Trophoblast cell (in vitro differentiated cells and primary cell): ENCODE results near the gene MVP.
"Not testable (repeated sequence)": the region's sequence is repeated elsewhere in the genome, so short reads cannot be mapped to it uniquely, and the experiment has no call there.

Source experiments
- DNase-seq, 2 donors: peaks; one replicate each; pipeline ENCODE4 v3.0.0-alpha.2; 2016
- H2AFZ ChIP-seq: 2 replicates; pipeline ENCODE4 v1.6.1; 2013; ENCODE audit warnings: low read length, moderate library complexity, mild to moderate bottlenecking; ENCODE audit not compliant: insufficient read depth, poor library complexity
- H2AK5ac ChIP-seq: 2 replicates; pipeline ENCODE4 v1.6.1; 2013; ENCODE audit warnings: mild to moderate bottlenecking, low read length
- H2BK120ac ChIP-seq: 2 replicates; pipeline ENCODE4 v1.6.1; 2013; ENCODE audit warnings: low read length, mild to moderate bottlenecking, moderate library complexity; ENCODE audit not compliant: insufficient read depth, poor library complexity
- H2BK12ac ChIP-seq: 2 replicates; pipeline ENCODE4 v1.6.1; 2013; ENCODE audit warnings: mild to moderate bottlenecking, low read length, moderate library complexity
- H2BK5ac ChIP-seq: 2 replicates; pipeline ENCODE4 v1.6.1; 2013; ENCODE audit warnings: low read length, low read depth, moderate library complexity, mild to moderate bottlenecking; ENCODE audit not compliant: poor library complexity
- H3K14ac ChIP-seq: 2 replicates; pipeline ENCODE4 v1.6.1; 2013; ENCODE audit warnings: mild to moderate bottlenecking, low read length
- H3K18ac ChIP-seq: 2 replicates; pipeline ENCODE4 v1.6.1; 2013; ENCODE audit warnings: mild to moderate bottlenecking, low read length
- H3K23ac ChIP-seq: 2 replicates; pipeline ENCODE4 v1.6.1; 2013; ENCODE audit warnings: low read length
- H3K27ac ChIP-seq: 2 replicates; pipeline ENCODE4 v1.5.1; 2013; ENCODE audit warnings: low read depth, mild to moderate bottlenecking, inconsistent platforms, low read length, moderate library complexity
- H3K27me3 ChIP-seq: 2 replicates; pipeline ENCODE4 v1.6.1; 2013; ENCODE audit warnings: inconsistent platforms, mild to moderate bottlenecking, low read length, moderate library complexity; ENCODE audit not compliant: insufficient read depth
- H3K36me3 ChIP-seq, 2 experiments: 1 replicate in 1 of 2; 2 replicates in 1 of 2; pipeline ENCODE4 v1.6.1; 2013; ENCODE audit warnings: low read length in 2 of 2, mild to moderate bottlenecking in 2 of 2, moderate library complexity in 1 of 2; ENCODE audit not compliant: insufficient read depth in 2 of 2, control insufficient read depth in 1 of 2
- H3K4ac ChIP-seq: 2 replicates; pipeline ENCODE4 v1.6.1; 2013; ENCODE audit warnings: low read depth, mild to moderate bottlenecking, low read length, moderate library complexity
- H3K4me1 ChIP-seq, 2 experiments: 1 replicate in 1 of 2; 2 replicates in 1 of 2; pipeline ENCODE4 v1.6.1; 2013; ENCODE audit warnings: low read length in 2 of 2, mild to moderate bottlenecking in 2 of 2, moderate library complexity in 1 of 2; ENCODE audit not compliant: insufficient read depth in 2 of 2, control insufficient read depth in 1 of 2
- H3K4me2 ChIP-seq: 2 replicates; pipeline ENCODE4 v1.6.1; 2013; ENCODE audit warnings: inconsistent platforms, mild to moderate bottlenecking, low read length, moderate library complexity
- H3K4me3 ChIP-seq: 2 replicates; pipeline ENCODE4 v1.5.1; 2013; ENCODE audit warnings: mild to moderate bottlenecking, low read depth, low read length, inconsistent platforms
- H3K79me1 ChIP-seq: one replicate; pipeline ENCODE4 v1.6.1; 2013; ENCODE audit warnings: low read length
- H3K79me2 ChIP-seq: 2 replicates; pipeline ENCODE4 v1.6.1; 2013; ENCODE audit warnings: low read length, mild to moderate bottlenecking; ENCODE audit not compliant: control insufficient read depth, insufficient read depth, poor library complexity
- H3K9ac ChIP-seq: 2 replicates; pipeline ENCODE4 v1.6.1; 2013; ENCODE audit warnings: mild to moderate bottlenecking, low read length
- H3K9me3 ChIP-seq: 2 replicates; pipeline ENCODE4 v1.6.1; 2013; ENCODE audit warnings: low read depth, mild to moderate bottlenecking, control low read depth, inconsistent platforms, low read length; ENCODE audit not compliant: insufficient read depth
- H4K12ac ChIP-seq: 2 replicates; pipeline ENCODE4 v1.6.1; 2013; ENCODE audit warnings: low read depth, mild to moderate bottlenecking, low read length, moderate library complexity
- H4K8ac ChIP-seq: 2 replicates; pipeline ENCODE4 v1.6.1; 2013; ENCODE audit warnings: low read depth, mild to moderate bottlenecking, low read length, moderate library complexity
- H4K91ac ChIP-seq: one replicate; pipeline ENCODE4 v1.6.1; 2013; ENCODE audit warnings: low read depth, mild to moderate bottlenecking, low read length, moderate library complexity
- WGBS: extraction: QIAGEN DNeasy Blood & Tissue Kit; methylation state at CpG from one replicate; pipeline ENCODE4 v1.1.7; 2013; ENCODE audit warnings: missing lambda C conversion rate; ENCODE audit not compliant: insufficient read length, insufficient coverage; ENCODE audit errors: extremely low coverage; 5-methylcytosine and 5-hydroxymethylcytosine counted together

The MVP gene

GRCh38 chr16:29784901-29785500 lies 35.3 kb upstream of the MVP start:
- peak overlapping the region; percentile 73 for H2BK120ac ChIP-seq
- no peak overlapping the region for H3K23ac ChIP-seq
- peak overlapping the region; percentile 94 for H3K18ac ChIP-seq
- H4K12ac ChIP-seq, result peak overlapping the region; percentile 16
- H3K14ac ChIP-seq, result peak overlapping the region; percentile 83
- H3K36me3 ChIP-seq, result no peaks in the 10 kb centered on the region
- H3K9me3 ChIP-seq, result peaks cover 5% of the 10 kb centered on the region
- peaks cover 28% of the 10 kb centered on the region for H3K79me1 ChIP-seq
- peak overlapping the region; percentile 99 for H2BK12ac ChIP-seq
- H3K4me3 ChIP-seq, result no peak overlapping the region
- peak overlapping the region; percentile 7 for H3K27ac ChIP-seq
- DNase-seq, result no peak
- H4K8ac ChIP-seq, result peak overlapping the region; percentile 90
- peaks cover 22 to 24% of the 10 kb centered on the region in 2 experiments for H3K4me1 ChIP-seq
- H3K9ac ChIP-seq, result no peak overlapping the region
- H2BK5ac ChIP-seq, result peak overlapping the region; percentile 71
- peak overlapping the region; percentile 43 for H2AK5ac ChIP-seq
- peak overlapping the region; percentile 89 for H2AFZ ChIP-seq
- peak overlapping the region; percentile 34 for H3K4me2 ChIP-seq
- peak overlapping the region; percentile 39 for H3K4ac ChIP-seq
- peaks cover 2% of the 10 kb centered on the region for H3K79me2 ChIP-seq
- WGBS, result no CpG with 5 or more reads among the region's 38 CpGs
- H4K91ac ChIP-seq, result peak overlapping the region; percentile 87
- no peaks in the 10 kb centered on the region for H3K27me3 ChIP-seq

GRCh38 chr16:29787155-29787554 lies 33.1 kb upstream of the MVP start:
- H4K12ac ChIP-seq, H2BK120ac ChIP-seq, H3K23ac ChIP-seq, H2BK5ac ChIP-seq, DNase-seq, H3K9me3 ChIP-seq, H3K18ac ChIP-seq, H4K8ac ChIP-seq, H4K91ac ChIP-seq, H2BK12ac ChIP-seq, H2AK5ac ChIP-seq, H3K4me2 ChIP-seq, H3K27ac ChIP-seq, H3K4me3 ChIP-seq, H3K4ac ChIP-seq, H3K27me3 ChIP-seq, H3K36me3 ChIP-seq, H2AFZ ChIP-seq, H3K9ac ChIP-seq, H3K14ac ChIP-seq: not testable (repeated sequence)
- no CpG with 5 or more reads among the region's 4 CpGs for WGBS
- H3K79me1 ChIP-seq, result peaks cover 27% of the 10 kb centered on the region
- H3K4me1 ChIP-seq, result peaks cover 17 to 25% of the 10 kb centered on the region in 2 experiments
- peaks cover 16% of the 10 kb centered on the region for H3K79me2 ChIP-seq

GRCh38 chr16:29789775-29790182 lies 30.5 kb upstream of the MVP start:
- Histone ChIP-seq H3K36me3 (peaks cover 0 to 3% of the 10 kb centered on the region in 2 experiments), H4K8ac (peak overlapping the region; percentile 99), H3K4me3 (no peak overlapping the region), H4K12ac (peak overlapping the region; percentile 89), H4K91ac (peak overlapping the region; percentile 92), H2AFZ (peak overlapping the region; percentile 93), H3K4me2 (peak overlapping the region; percentile 81), H3K79me1 (peaks cover 16% of the 10 kb centered on the region), H3K27me3 (no peaks in the 10 kb centered on the region), H3K4ac (peak overlapping the region; percentile 73), H3K27ac (peak overlapping the region; percentile 73), H3K9me3 (no peaks in the 10 kb centered on the region), H3K14ac (peak overlapping the region; percentile 96), H3K18ac (peak overlapping the region; percentile 85), H2BK5ac (peak overlapping the region; percentile 75), H3K4me1 (peaks cover 15 to 23% of the 10 kb centered on the region in 2 experiments), H3K79me2 (peaks cover 26% of the 10 kb centered on the region), H3K9ac (peak overlapping the region; percentile 74), H2AK5ac (peak overlapping the region; percentile 26), H2BK120ac (peak overlapping the region; percentile 73), H3K23ac (no peak overlapping the region), H2BK12ac (peak overlapping the region; percentile 29)
- DNase-seq, result peak in 1 of 2 donors; percentile 8
- WGBS, result no CpG with 5 or more reads among the region's 20 CpGs

- peak within 1 kb of the TSS; percentile 92 for H4K91ac ChIP-seq
- peak within 1 kb of the TSS; percentile 81 for H3K4me2 ChIP-seq
- H4K12ac ChIP-seq, result peak within 1 kb of the TSS; percentile 89
- peak within 1 kb of the TSS; percentile 26 for H2AK5ac ChIP-seq
- no CpG with 5 or more reads among the region's 67 CpGs for WGBS
- peak within 1 kb of the TSS; percentile 73 for H3K27ac ChIP-seq
- peak; percentile 99 to 100 for DNase-seq
- H3K4me1 ChIP-seq, result peaks cover 11 to 19% of the 10 kb centered on the region in 2 experiments
- peak within 1 kb of the TSS; percentile 93 for H2AFZ ChIP-seq
- peaks cover 26% of the 10 kb centered on the region for H3K79me2 ChIP-seq
- peak within 1 kb of the TSS; percentile 96 for H3K14ac ChIP-seq
- H3K4me3 ChIP-seq, result peak within 1 kb of the TSS; percentile 99
- peak within 1 kb of the TSS; percentile 75 for H2BK5ac ChIP-seq
- H3K27me3 ChIP-seq, result no peaks in the 10 kb centered on the region
- H3K36me3 ChIP-seq, result peaks cover 0 to 6% of the 10 kb centered on the region in 2 experiments
- H3K23ac ChIP-seq, result no peak within 1 kb of the TSS
- peak within 1 kb of the TSS; percentile 73 for H2BK120ac ChIP-seq
- peak within 1 kb of the TSS; percentile 99 for H4K8ac ChIP-seq
- peak within 1 kb of the TSS; percentile 92 for H3K9ac ChIP-seq
- peak within 1 kb of the TSS; percentile 29 for H2BK12ac ChIP-seq
- H3K79me1 ChIP-seq, result peaks cover 11% of the 10 kb centered on the region
- no peaks in the 10 kb centered on the region for H3K9me3 ChIP-seq
- peak within 1 kb of the TSS; percentile 81 for H3K4ac ChIP-seq
- H3K18ac ChIP-seq, result peak within 1 kb of the TSS; percentile 87
These were observed 29.9 kb upstream of the MVP start, which contains the start of gene KIF22 for GRCh38 chr16:29790183-29790948. KIF22 (plus strand) TSS chr16:29790751; CDS start chr16:29790760, 9 bp downstream.
